GM23338 (cell line): Measurements from ENCODE around the gene DENND5A. TPM values are rescaled to one million over a fixed set of nuclear protein-coding genes. Genes with fewer than 3 reads are reported as not detected.
"Not testable (repeated sequence)": the region's sequence is repeated elsewhere in the genome, so short reads cannot be mapped to it uniquely, and the experiment has no call there.

ENCODE experiments used
- ATAC-seq: fragments of 200-7000 bp; cut with Tn5 transposase; 3 replicates; pipeline ENCODE4 v1.9.1; 2020
- DNase-seq: peaks from one replicate; pipeline ENCODE4 v3.0.0-alpha.2; 2015; ENCODE audit warnings: low spot score
- H2AFZ ChIP-seq: fragments of 200-600 bp; sonication (generic); 2 replicates; pipeline ENCODE4 v1.8.0; 2016; ENCODE audit warnings: antibody characterized with exemption, mild to moderate bottlenecking, moderate library complexity
- H3F3A ChIP-seq: fragments of 200-600 bp; sonication (generic); replicated peaks from 2 replicates; pipeline ENCODE4 v1.8.0; 2017; ENCODE audit warnings: antibody characterized with exemption, mixed run types, low read depth
- H3K27ac ChIP-seq: fragments of 200-600 bp; sonication (generic); 2 replicates; pipeline ENCODE4 v1.6.1; 2016; ENCODE audit warnings: low read depth
- H3K27me3 ChIP-seq: fragments of 200-600 bp; sonication (generic); 2 replicates; pipeline ENCODE4 v1.8.0; 2016; ENCODE audit warnings: mild to moderate bottlenecking, mixed run types, moderate library complexity; ENCODE audit not compliant: insufficient read depth
- H3K36me3 ChIP-seq: fragments of 200-600 bp; sonication (generic); 2 replicates; pipeline ENCODE4 v1.8.0; 2016; ENCODE audit warnings: mild to moderate bottlenecking; ENCODE audit not compliant: insufficient read depth
- H3K4me1 ChIP-seq: fragments of 200-600 bp; sonication (generic); 2 replicates; pipeline ENCODE4 v1.8.0; 2016; ENCODE audit warnings: mild to moderate bottlenecking, moderate library complexity; ENCODE audit not compliant: insufficient read depth
- H3K4me2 ChIP-seq: fragments of 200-600 bp; sonication (generic); 2 replicates; pipeline ENCODE4 v1.7.1; 2017; ENCODE audit warnings: mixed run types
- H3K4me3 ChIP-seq: fragments of 200-600 bp; sonication (generic); 2 replicates; pipeline ENCODE4 v1.6.1; 2016; ENCODE audit warnings: mixed run types
- H3K79me2 ChIP-seq: fragments of 200-600 bp; sonication (generic); replicated peaks from 2 replicates; pipeline ENCODE4 v1.8.0; 2017; ENCODE audit warnings: mild to moderate bottlenecking; ENCODE audit not compliant: insufficient read depth
- H3K9me2 ChIP-seq: fragments of 200-600 bp; sonication (generic); 2 replicates; pipeline ENCODE4 v1.8.0; 2017; ENCODE audit not compliant: insufficient read depth
- H4K20me1 ChIP-seq: fragments of 200-600 bp; sonication (generic); replicated peaks from 2 replicates; pipeline ENCODE4 v1.8.0; 2017; ENCODE audit warnings: mild to moderate bottlenecking; ENCODE audit not compliant: insufficient read depth
- H3K27ac Mint-ChIP-seq: 2 replicates; pipeline ENCODE4 v1.8.0; 2020; ENCODE audit warnings: inconsistent platforms, mild to moderate bottlenecking, moderate library complexity, mixed read lengths
- H3K27me3 Mint-ChIP-seq: 3 replicates; pipeline ENCODE4 v1.8.0; 2022; ENCODE audit warnings: low read depth, mild to moderate bottlenecking, moderate library complexity, mixed read lengths, inconsistent platforms; ENCODE audit not compliant: insufficient read depth, poor library complexity
- H3K36me3 Mint-ChIP-seq: 3 replicates; pipeline ENCODE4 v1.8.0; 2021; ENCODE audit warnings: low read depth, mild to moderate bottlenecking, inconsistent platforms, moderate library complexity, mixed read lengths
- H3K4me1 Mint-ChIP-seq: 3 replicates; pipeline ENCODE4 v1.8.0; 2020; ENCODE audit warnings: mild to moderate bottlenecking, inconsistent platforms, mixed read lengths
- H3K4me3 Mint-ChIP-seq: 3 replicates; pipeline ENCODE4 v1.8.0; 2021; ENCODE audit warnings: moderate library complexity, mild to moderate bottlenecking, inconsistent platforms, mixed read lengths
- H3K9me3 Mint-ChIP-seq: 3 replicates; pipeline ENCODE4 v1.8.0; 2020; ENCODE audit warnings: moderate library complexity, mild to moderate bottlenecking, inconsistent platforms, mixed read lengths
- CREB1 ChIP-seq: fragments of 250-450 bp; sonication (Bioruptor Pico); IDR thresholded peaks from 2 replicates; pipeline ENCODE4 v1.5.0; 2020; ENCODE audit warnings: low read depth, mild to moderate bottlenecking, moderate library complexity
- EZH2phosphoT487 ChIP-seq: fragments of 200-600 bp; sonication (generic); IDR thresholded peaks from one replicate; pipeline ENCODE4 v1.8.1; 2018; ENCODE audit warnings: antibody characterized with exemption; ENCODE audit not compliant: unreplicated experiment
- JUNB ChIP-seq: IDR thresholded peaks from one replicate; pipeline ENCODE4 v1.6.1; 2016; ENCODE audit warnings: antibody characterized with exemption; ENCODE audit not compliant: unreplicated experiment
- POLR2AphosphoS5 ChIP-seq: IDR thresholded peaks from 2 replicates; pipeline ENCODE4 v1.6.1; 2016; ENCODE audit warnings: antibody characterized with exemption, low read depth
- ZNF114 ChIP-seq: fragments of 250-450 bp; sonication (Bioruptor Pico); IDR thresholded peaks from 2 replicates; pipeline ENCODE4 v1.5.0; 2020; ENCODE audit warnings: mild to moderate bottlenecking, moderate library complexity
- ZNF331 ChIP-seq: fragments of 250-450 bp; sonication (Bioruptor Pico); IDR thresholded peaks from 2 replicates; pipeline ENCODE4 v1.5.0; 2020; ENCODE audit warnings: low read depth, mild to moderate bottlenecking, moderate library complexity
- polyA plus RNA-seq: library from polyadenylated mRNA; unstranded; fragments of >200 nt; fragmentation: Nextera tagmentation; extraction: Ambion mirVana; gene quantifications from 2 replicates; pipeline ENCODE4 v1.2.1, GENCODE V29; 2016
- total RNA-seq: library from RNA; depleted of rRNA; stranded (reverse); fragments of >200 nt; shearing (Covaris generic); gene quantifications from 2 replicates; pipeline ENCODE4 v1.2.3, GENCODE V29; 2014
- TF ChIP-seq, protein P1 (sequence below), 2 experiments: fragments of 200-600 bp in 1 of 2; sonication (generic) in 1 of 2; conservative IDR thresholded peaks; 2 replicates each; pipeline versions ENCODE4 v1.5.1 to v1.6.1; 2016 to 2017; ENCODE audit warnings: antibody characterized with exemption in 2 of 2, low read depth in 2 of 2, mild to moderate bottlenecking in 2 of 2, moderate library complexity in 1 of 2
- TF ChIP-seq, protein P2 (sequence below): IDR thresholded peaks from 2 replicates; pipeline ENCODE4 v1.6.1; 2016; ENCODE audit warnings: antibody characterized with exemption

The DENND5A gene
- total and polyA plus RNA-seq, 2 experiments from 2014 or later, result 28.1 to 56.3 TPM

DNA sequence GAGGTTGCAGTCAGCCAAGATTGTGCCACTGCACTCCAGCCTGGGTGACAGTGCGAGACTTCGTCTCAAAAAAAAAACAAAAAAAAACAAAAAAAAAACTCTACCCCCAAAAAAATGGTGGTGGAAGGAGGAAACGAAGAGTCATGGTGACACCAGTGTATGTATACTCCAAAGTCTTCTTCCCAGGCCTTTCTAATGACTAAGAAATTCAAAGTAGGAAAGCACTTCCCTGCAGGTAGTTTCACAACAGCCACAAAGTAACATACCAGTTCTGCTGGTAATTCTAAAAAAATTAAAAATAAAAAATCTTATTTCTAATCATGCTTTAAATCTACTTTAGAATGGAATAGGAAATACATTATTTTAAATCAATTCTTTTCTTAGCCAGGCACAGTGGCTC, 72.6 kb downstream of the DENND5A start (continued):
- TF ChIP-seq CREB1 (CRISPR knock-in tag), result no peak
- TF ChIP-seq, protein P1, sequence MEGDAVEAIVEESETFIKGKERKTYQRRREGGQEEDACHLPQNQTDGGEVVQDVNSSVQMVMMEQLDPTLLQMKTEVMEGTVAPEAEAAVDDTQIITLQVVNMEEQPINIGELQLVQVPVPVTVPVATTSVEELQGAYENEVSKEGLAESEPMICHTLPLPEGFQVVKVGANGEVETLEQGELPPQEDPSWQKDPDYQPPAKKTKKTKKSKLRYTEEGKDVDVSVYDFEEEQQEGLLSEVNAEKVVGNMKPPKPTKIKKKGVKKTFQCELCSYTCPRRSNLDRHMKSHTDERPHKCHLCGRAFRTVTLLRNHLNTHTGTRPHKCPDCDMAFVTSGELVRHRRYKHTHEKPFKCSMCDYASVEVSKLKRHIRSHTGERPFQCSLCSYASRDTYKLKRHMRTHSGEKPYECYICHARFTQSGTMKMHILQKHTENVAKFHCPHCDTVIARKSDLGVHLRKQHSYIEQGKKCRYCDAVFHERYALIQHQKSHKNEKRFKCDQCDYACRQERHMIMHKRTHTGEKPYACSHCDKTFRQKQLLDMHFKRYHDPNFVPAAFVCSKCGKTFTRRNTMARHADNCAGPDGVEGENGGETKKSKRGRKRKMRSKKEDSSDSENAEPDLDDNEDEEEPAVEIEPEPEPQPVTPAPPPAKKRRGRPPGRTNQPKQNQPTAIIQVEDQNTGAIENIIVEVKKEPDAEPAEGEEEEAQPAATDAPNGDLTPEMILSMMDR (conservative IDR thresholded peaks at IDR 0.05; ENCODE audit: low read depth in 2 of 2), result no peak
- TF ChIP-seq JUNB, result no peak
- no peak for TF ChIP-seq EZH2phosphoT487

DNA sequence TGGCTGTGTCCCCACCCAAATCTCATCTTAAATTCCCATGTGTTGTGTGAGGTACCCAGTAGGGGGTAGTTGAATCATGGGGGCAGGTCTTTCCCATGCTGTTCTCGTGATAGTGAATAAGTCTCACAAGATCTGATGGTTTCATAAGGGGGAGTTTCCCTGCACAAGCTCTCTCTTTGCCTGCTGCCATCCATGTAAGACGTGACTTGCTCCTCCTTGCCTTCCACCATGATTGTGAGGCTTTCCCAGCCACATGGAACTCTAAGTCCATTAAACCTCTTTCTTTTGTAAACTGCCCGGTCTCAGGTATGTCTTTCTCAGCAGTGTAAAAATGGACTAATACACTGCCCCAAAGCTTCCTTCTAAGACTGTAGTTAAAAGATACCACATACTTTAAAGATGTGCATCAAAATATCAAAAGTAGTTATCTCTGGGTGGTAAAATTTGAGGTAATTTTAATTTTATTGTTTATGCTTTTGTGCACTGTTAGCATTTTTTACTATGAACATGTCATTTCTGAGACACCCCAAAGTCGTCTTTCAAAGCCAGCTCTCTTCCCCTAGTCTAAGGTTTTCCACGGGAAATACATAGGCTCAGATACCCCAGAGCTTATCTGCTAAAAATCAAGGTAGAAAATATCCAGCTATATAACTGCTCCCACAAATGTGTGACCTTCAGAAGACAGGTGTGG, 74.7 kb downstream of the DENND5A start:
- H3K4me3 Mint-ChIP-seq, H3K4me1 ChIP-seq, H2AFZ ChIP-seq, H3K9me2 ChIP-seq, H3K79me2 ChIP-seq, H3K27ac ChIP-seq, H3K27ac Mint-ChIP-seq, H3K4me3 ChIP-seq, H3F3A ChIP-seq, H4K20me1 ChIP-seq, H3K4me2 ChIP-seq, H3K27me3 ChIP-seq, H3K27me3 Mint-ChIP-seq, ATAC-seq, DNase-seq, H3K4me1 Mint-ChIP-seq: not testable (repeated sequence)
- H3K36me3 ChIP-seq, result peaks cover 29% of the 10 kb centered on the region
- peaks cover 36% of the 10 kb centered on the region for H3K9me3 Mint-ChIP-seq
- H3K36me3 Mint-ChIP-seq, result peaks cover 69% of the 10 kb centered on the region

DNA sequence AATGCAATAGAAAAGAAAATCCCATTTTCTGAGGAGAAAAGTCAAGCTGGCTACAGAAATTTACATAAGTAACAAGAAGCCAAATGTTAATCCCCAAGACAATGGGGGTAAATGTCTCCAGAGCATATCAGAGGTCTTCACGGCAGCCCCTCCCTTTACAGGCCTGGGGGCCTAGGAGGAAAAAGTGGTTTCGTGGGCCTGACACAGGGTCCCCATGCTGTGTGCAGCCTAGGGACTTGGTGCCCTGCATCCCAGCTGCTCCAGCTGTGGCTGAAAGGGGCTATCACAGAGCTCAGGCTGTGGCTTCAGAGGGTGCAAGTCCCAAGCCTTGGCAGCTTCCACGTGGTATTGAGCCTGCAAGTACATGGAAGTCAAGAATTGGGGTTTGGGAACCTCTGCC, 76.3 kb downstream of the DENND5A start:
- H3K27me3 Mint-ChIP-seq, H3K9me2 ChIP-seq, H4K20me1 ChIP-seq, H3K4me3 Mint-ChIP-seq, H3K79me2 ChIP-seq, H3K27ac ChIP-seq, DNase-seq, ATAC-seq, H3K4me2 ChIP-seq, H2AFZ ChIP-seq, H3K4me1 Mint-ChIP-seq, H3K4me3 ChIP-seq, H3K27ac Mint-ChIP-seq, H3K4me1 ChIP-seq, H3K27me3 ChIP-seq, H3F3A ChIP-seq: not testable (repeated sequence)
- peaks cover 29% of the 10 kb centered on the region for H3K36me3 ChIP-seq
- H3K9me3 Mint-ChIP-seq, result peaks cover 36% of the 10 kb centered on the region
- peaks cover 64% of the 10 kb centered on the region for H3K36me3 Mint-ChIP-seq

DNA sequence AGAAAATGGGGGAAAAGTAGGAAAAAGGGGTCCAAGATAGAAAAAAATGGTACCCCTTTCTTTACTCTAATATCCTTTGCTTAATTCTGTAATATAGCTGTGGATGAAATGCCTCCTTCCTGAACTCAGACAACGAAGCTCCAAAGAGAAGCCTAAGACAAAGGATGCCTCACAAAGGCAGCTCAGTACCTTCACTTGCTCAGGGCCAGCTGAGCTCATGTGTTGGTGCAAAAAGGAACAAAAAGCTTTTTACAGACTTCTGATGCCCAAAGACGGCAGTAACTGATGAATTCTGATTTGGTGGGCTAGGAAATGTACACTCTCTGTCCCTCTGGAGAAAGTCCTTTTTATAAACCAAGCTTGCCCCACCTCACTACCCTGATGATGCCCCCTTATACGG, 77.5 kb downstream of the DENND5A start:
- H3K4me1 Mint-ChIP-seq, result no peaks in the 10 kb centered on the region
- no peak overlapping the region for H3K4me3 Mint-ChIP-seq
- no peaks in the 10 kb centered on the region for H3K27me3 Mint-ChIP-seq
- no peak overlapping the region for H3K4me3 ChIP-seq
- no peak overlapping the region for H2AFZ ChIP-seq
- no peak overlapping the region for H3K27ac Mint-ChIP-seq
- 0 out of 2 replicates have a peak, but pooled peaks cover 3% of the 10 kb centered on the region for H3K79me2 ChIP-seq
- H3K36me3 Mint-ChIP-seq, result peaks cover 52% of the 10 kb centered on the region
- H4K20me1 ChIP-seq, result no peaks in the 10 kb centered on the region; the same call in 1 of the 2 replicates
- H3K36me3 ChIP-seq, result peaks cover 29% of the 10 kb centered on the region
- no peaks in the 10 kb centered on the region for H3K27me3 ChIP-seq
- no peak overlapping the region for H3K4me2 ChIP-seq
- no peak for DNase-seq
- H3F3A ChIP-seq, result no peaks in the 10 kb centered on the region
- peaks cover 36% of the 10 kb centered on the region for H3K9me3 Mint-ChIP-seq
- TF ChIP-seq, protein P2, sequence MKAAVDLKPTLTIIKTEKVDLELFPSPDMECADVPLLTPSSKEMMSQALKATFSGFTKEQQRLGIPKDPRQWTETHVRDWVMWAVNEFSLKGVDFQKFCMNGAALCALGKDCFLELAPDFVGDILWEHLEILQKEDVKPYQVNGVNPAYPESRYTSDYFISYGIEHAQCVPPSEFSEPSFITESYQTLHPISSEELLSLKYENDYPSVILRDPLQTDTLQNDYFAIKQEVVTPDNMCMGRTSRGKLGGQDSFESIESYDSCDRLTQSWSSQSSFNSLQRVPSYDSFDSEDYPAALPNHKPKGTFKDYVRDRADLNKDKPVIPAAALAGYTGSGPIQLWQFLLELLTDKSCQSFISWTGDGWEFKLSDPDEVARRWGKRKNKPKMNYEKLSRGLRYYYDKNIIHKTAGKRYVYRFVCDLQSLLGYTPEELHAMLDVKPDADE, result no peak
- no peak for TF ChIP-seq POLR2AphosphoS5
- no peak for TF ChIP-seq ZNF114
- TF ChIP-seq CREB1 (CRISPR knock-in tag), result no peak
- no peak for TF ChIP-seq ZNF331 (CRISPR knock-in tag)
- TF ChIP-seq, protein P1 (conservative IDR thresholded peaks at IDR 0.05; ENCODE audit: low read depth in 2 of 2), result no peak
- H3K27ac ChIP-seq, result no peak overlapping the region
- no peak for ATAC-seq
- H3K4me1 ChIP-seq, result no peaks in the 10 kb centered on the region
- 0 out of 2 replicates have a peak, but pooled peaks cover 8% of the 10 kb centered on the region for H3K9me2 ChIP-seq
